SH-SY5Y (cell line): Measurements from ENCODE around the gene IL24.

ENCODE experiments used
- GATA2 ChIP-seq: IDR thresholded peaks from 2 replicates; pipeline ENCODE4 v1.6.1; 2011; ENCODE audit warnings: mild to moderate bottlenecking, low read depth, low read length
- GATA3 ChIP-seq: IDR thresholded peaks from 2 replicates; pipeline ENCODE4 v1.6.1; 2011; ENCODE audit warnings: low read depth, mild to moderate bottlenecking, low read length, moderate library complexity

DNA sequence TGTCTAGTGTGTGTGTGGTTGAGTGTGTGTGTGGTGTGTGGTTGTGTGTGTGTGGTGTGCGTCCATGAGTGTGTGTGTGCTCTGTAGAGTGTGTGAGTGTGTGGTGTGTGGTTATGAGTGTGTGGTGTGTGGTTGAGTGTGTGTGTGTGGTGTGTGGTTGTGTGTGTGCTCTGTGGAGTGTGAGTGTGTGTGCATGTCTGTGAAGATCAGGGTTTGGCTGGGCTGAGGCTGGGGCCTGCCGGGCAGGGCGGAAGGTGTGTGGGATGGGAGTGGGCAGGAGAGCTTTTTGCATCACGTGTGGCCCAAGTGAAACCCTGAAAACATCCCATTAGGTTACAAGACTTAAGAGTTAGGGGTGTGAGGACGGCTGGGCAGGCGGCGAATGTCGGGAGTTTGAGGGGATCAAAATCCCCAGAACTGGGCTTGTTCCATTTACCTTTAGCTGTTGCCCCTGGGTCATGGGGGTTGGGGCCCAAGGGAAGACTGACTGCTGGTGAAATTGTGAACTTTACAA, 27.4 kb downstream of the IL24 start:
- TF ChIP-seq GATA3 (no peak), GATA2 (no peak)
